ENCODE results near the gene PTPRT.

The PTPRT gene

DNA sequence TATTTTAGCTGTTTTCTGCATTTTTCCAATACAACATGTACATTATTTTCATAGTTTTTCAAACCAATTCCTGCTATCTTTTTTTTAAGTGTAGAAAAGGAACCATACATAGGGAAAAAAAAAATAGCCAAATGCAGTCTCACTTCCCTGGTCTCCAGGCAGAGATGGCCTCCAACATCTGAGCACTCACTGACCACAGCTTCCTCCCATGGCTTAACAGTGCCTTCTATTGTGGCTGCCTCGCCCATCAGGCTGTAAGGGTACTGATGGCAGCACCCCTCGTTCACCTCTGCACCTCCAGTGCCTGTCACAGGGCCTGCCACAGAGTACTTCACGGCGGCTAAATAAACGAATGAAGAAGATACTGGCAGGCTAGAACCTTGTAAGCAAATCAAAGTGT is 591.1 kb downstream of the PTPRT start:
- no peak for DNase-seq

DNA sequence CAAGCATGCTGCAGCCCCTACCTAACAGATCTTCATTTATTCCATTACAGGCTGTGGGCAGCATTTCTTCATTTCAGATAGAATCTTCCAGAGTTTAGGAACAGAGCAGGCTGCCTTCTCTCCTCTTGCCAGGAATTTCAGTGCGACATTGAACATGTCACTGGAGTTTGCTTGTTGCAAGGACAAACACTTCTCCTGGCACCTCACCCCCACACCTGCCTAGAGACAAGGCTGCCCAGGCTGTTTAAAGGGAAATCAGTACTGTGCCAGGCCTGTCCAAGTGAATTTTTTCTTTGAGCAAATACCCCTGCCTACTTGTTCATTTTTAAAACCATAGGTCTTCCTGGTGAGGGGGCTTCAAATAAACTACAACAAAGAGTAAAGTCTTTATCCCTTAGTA is 594.1 kb downstream of the PTPRT start:
- no peak for DNase-seq

DNA sequence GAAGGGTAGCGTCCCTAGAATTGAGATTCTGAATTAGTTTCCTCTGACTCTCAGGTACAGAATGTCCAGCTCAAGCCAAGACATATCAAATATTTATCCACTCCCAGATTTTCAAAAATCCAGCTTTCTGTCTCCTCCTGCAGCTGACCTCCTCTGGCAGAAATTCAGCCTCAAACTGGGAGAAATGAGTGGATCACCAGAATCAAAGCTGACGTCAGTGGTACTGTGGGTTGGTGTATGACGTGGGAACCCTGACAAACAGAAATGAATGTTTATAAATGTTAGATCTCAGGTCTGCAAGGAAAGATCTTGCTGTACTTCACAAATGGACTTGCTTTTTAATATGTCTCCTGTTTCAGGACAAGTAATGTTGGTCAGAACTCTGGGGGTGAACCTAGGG is 595.0 kb downstream of the PTPRT start:
- no peak for DNase-seq

DNA sequence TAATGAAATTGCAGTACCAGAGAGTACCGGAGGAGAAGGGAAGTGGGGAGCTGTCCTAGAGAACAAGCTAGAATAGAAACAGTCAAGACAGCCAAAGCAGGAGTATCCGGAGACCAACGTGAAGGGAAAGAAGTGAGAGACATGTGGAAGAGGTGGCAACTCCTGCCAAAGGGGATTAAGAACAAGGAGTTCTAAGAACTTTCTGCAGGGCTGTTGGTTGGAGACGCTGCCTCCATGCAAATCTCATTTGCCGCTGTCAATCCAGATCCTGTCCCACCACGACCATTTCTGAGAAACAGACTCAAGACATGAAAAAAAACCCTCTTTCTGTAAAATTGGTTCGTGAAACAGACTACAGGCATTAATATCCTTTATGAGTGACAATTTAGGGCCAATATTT is 595.7 kb downstream of the PTPRT start:
- no peak for DNase-seq

DNA sequence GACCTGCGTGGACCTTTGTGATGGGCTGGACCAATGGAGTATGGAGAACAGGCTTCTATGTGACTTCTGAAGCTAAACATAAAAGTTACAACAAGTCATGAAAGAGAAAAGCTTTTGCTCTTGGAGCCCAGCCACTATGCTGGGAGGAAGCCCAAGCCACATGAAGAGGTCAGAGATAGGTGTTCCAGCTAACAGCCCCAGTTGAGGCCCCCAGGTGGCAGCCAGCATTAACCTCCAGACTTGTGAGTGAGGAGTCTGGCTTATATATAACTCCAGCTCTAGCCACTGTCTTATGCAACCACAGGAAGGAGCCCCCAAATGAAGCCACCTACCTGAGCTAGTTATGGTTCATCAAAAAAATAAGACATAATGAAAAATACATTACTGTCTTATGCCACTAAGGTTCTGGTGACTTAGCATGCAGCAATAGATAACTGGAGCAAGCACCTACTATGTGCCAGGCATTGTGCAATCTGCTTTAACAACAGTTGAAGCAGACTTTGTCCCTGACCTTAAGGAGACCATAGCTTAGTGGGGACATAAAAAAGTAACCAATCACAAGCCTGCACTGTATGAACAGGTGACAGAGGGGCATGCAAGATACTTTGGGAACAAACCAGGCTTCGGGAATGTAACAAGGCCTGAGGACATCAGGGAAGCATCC is 599.6 kb downstream of the PTPRT start:
- no peak for DNase-seq

- DNase-seq: no peak
These were observed 600.9 kb downstream of the PTPRT start for GRCh38 chr20:42588847-42589246.

- DNase-seq: no peak
These were observed 602.3 kb downstream of the PTPRT start for GRCh38 chr20:42587427-42587826.

GRCh38 chr20:42581311-42581710 is 608.4 kb downstream of the PTPRT start:
- DNase-seq: no peak

DNA sequence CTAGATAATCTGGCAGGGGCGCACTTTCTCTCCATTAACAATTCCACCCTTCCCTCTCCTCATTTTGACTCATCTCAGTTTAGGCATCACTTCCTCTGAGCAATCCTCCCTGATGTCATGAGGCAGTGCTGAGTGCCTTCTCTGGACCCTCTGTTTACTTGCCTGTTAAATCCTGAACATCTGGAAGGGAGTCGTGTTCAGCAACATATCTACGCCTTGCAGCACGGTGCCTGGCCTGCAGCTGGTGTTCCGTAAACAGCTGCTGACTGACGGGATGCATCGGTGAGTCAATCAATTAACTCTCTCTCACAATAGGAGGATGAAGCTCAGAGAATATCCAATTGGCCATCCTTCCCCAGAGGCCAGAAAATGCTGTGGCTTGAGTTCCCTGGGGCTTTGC is 613.5 kb downstream of the PTPRT start:
- DNase-seq: no peak

DNA sequence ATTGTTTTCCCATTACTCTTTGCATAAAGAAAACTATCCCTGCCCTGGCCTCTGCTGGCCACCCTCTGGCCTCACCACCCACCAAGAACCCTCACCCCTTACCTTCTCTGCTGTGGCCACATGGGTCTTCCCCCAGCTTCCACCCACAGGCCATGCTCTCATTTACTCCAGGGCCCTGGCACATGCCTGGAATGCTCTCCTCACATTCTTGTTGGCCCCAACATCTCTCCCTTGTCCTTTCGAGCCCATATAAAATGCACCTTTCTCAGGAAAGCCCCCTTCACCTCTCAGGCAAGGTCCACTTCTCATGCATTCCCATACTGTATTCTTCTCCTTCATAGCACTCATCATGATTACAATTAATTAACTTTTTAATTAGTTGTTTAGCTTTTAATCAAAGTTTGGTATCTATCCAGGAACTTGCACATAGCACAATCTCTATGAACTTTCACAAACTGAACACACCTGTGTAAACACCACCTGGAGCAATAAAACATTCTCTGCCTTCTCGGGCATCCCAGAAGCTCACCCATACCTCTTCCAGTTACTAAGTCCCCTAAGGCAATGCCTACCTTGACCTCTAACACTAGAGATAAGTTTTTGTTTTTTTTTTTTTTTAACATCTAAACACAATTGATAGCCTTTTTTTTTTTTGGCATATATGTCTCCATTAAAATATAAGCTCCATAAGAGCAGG is 617.2 kb downstream of the PTPRT start:
- DNase-seq: no peak

GRCh38 chr20:42567409-42567808 is 622.3 kb downstream of the PTPRT start:
- no peak for DNase-seq

DNA sequence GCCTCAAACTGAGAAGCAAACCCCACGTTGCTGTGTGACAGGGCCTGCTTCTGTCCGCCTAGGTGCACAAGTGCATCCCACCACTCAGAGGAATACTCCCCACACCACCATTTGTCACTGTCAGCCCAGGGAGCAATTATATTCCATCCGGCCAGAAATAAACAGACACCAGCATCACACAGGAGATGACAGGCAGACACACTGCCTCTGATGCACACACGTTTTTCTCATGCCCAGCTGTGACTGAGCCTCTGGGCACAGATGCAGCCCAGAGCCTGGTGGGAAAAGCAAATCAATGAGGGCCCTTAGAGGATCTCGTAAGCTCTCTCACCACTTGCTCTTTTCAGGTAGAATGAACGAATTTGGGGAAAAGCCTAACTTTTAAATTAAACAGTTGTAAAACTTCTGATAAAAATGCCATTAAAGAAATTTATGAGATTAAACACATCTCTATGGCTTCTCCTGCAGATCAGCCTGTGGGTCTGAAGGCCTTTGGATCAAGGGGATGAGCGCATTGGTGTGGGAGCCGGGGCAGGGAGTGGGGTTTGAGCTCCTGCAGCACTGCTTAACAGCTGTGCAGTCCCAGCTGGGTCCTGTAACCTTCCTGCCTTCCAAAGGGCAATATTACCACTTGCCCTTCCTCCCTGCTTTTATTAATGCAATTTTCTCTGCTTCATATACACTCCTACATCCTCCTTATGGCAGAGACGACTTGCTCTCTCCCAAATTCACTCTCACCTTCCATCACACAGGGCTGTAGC is 624.3 kb downstream of the PTPRT start:
- DNase-seq: no peak

GRCh38 chr20:42559665-42560064 is 630.0 kb downstream of the PTPRT start:
- no peak for DNase-seq

- DNase-seq: no peak
These were observed 633.1 kb downstream of the PTPRT start for GRCh38 chr20:42556575-42556974.

- DNase-seq: no peak
These were observed 636.3 kb downstream of the PTPRT start for GRCh38 chr20:42553374-42553773.

GRCh38 chr20:42549496-42549895 is 640.2 kb downstream of the PTPRT start:
- no peak for DNase-seq

- no peak for DNase-seq
These were observed 644.8 kb downstream of the PTPRT start for GRCh38 chr20:42544926-42545325.

GRCh38 chr20:42532831-42533230 is 656.9 kb downstream of the PTPRT start:
- DNase-seq: no peak

GRCh38 chr20:42531508-42531961 is 658.2 kb downstream of the PTPRT start:
- no peak for DNase-seq

- DNase-seq: peak; percentile 8
These were observed 658.8 kb downstream of the PTPRT start for GRCh38 chr20:42530855-42531448.

DNA sequence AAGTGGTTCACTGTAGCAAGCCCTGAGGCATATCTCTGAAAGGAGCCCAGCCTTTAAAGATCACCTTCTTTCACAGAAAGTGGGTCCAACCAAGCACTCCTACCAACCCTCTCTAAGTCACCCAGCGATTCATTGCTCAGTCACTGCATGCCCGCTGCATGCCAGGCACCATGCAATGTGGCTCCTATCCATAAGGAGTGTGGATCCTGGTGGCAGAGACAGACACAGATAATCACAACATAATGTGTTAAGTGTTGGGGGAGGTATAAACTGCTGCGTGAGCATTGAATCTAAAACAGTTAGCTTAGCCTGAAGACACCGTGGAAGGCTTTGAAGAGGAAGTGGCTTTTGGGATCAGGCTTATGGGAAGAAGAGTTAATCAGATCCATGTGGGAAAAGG is 659.5 kb downstream of the PTPRT start:
- DNase-seq: no peak

GRCh38 chr20:42524058-42524457 is 665.6 kb downstream of the PTPRT start:
- DNase-seq: no peak

DNA sequence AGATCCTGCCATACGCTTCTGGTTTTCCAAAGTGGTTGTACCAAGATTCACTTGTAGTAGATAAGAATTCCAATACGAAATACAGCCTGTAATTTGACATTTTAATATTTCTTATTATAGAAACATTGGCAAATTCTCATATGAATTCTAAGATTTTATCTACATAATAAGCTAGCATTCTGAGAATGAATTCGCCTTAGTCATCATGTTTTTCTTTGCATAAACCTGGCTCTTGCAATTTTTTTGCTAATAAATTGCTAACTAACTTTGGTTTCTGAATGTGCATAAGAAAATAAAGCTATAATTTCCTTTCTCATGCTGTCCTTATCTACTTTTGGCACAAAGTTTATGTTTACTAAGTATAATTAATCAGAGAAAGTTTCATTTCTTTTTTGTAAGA is 673.0 kb downstream of the PTPRT start:
- no peak for DNase-seq

DNA sequence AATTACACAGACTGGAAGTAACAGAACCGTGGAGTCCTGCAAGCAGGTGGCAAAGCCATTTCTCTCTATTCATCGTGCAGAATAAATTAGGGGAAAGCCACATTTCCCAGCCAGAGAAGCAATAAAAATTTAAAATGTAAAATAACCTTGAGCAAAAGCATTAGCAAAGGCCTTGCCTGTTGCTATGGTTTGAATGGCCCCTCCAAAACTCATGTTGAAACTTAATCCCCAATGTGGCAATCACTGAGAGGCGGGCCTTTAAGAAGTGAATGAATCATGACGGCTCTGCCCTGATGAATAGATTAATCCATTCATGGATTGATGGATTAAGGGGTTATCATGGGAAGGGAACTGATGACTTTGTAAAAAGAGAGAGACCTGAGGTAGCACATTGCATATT is 679.0 kb downstream of the PTPRT start:
- DNase-seq: no peak

Data from activated CD4-positive, alpha-beta T cell treated with anti-CD3 and anti-CD28 coated beads, Interleukin-10, Interleukin-2, amounts not matched to agents 100 ng/mL and 50 ng/mL, durations not matched to agents 16 hours and 8 hours (primary cell).